T-cell (primary cell): Measurements from ENCODE around the gene STIM1. TPM values are rescaled to one million over a fixed set of nuclear protein-coding genes. Genes with fewer than 3 reads are reported as not detected.
A peak's percentile ranks its signal among the peaks of the same experiment; 100 is the strongest.

Experiments used
- ATAC-seq, 4 experiments: fragments of 200-7000 bp in 3 of 4; fragments of 150-1000 bp in 1 of 4; cut with Tn5 transposase; replicated peaks in 1 of 4; 1 replicate in 3 of 4; 2 replicates in 1 of 4; pipeline ENCODE4 v1.10.0; 2021; ENCODE audit warnings: moderate library complexity in 3 of 4, mild to moderate bottlenecking in 2 of 4, moderate number of reproducible peaks in 1 of 4
- CTCF ChIA-PET, 2 donors: fragments of 300-600 bp; sonication (Branson Sonifier 250); formaldehyde crosslinking; loops; one replicate each; lab custom pipeline; 2022; ENCODE audit warnings: antibody characterized with exemption in 2 of 2; lab: Charles Lee
- POLR2A ChIA-PET, 2 donors: fragments of 300-600 bp; sonication (Branson Sonifier 250); formaldehyde crosslinking; loops; one replicate each; lab custom pipeline; 2022; ENCODE audit warnings: antibody characterized with exemption in 2 of 2; lab: Charles Lee
- DNase-seq, 35 experiments: peaks; one replicate each; pipeline versions ENCODE4 v3.0.0 to v3.0.0-alpha.2; 2013 to 2023
- H3K27ac ChIP-seq: one replicate; pipeline ENCODE4 v1.5.1; 2013; ENCODE audit warnings: low read length
- H3K27me3 ChIP-seq, 2 experiments: replicated peaks in 1 of 2; 1 replicate in 1 of 2; 2 replicates in 1 of 2; pipeline versions ENCODE4 v1.6.1 to v1.7.0; 2013; ENCODE audit warnings: low read length in 1 of 2, mixed read lengths in 1 of 2; ENCODE audit not compliant: control insufficient read depth in 2 of 2, insufficient read depth in 2 of 2; ENCODE audit errors: extremely low read depth in 1 of 2
- H3K36me3 ChIP-seq, 2 donors: 1 replicate in 1 of 2; 2 replicates in 1 of 2; pipeline versions ENCODE4 v1.6.1 to v1.7.0; 2013; ENCODE audit warnings: low read length in 1 of 2; ENCODE audit not compliant: control insufficient read depth in 2 of 2, insufficient read depth in 1 of 2; ENCODE audit errors: extremely low read depth in 1 of 2
- H3K4me1 ChIP-seq, 2 experiments: 1 replicate in 1 of 2; 2 replicates in 1 of 2; pipeline versions ENCODE4 v1.6.1 to v1.7.0; 2013; ENCODE audit warnings: low read length in 2 of 2, mixed read lengths in 1 of 2; ENCODE audit not compliant: insufficient read depth in 2 of 2, control insufficient read depth in 1 of 2; ENCODE audit errors: extremely low read depth in 1 of 2
- H3K4me3 ChIP-seq, 2 donors: 1 replicate in 1 of 2; 2 replicates in 1 of 2; pipeline versions ENCODE4 v1.5.1 to v1.7.0; 2013; ENCODE audit warnings: mild to moderate bottlenecking in 2 of 2, low read length in 1 of 2, moderate library complexity in 1 of 2; ENCODE audit not compliant: control insufficient read depth in 1 of 2; ENCODE audit errors: extremely low read depth in 1 of 2
- H3K9me3 ChIP-seq: 2 replicates; pipeline ENCODE4 v1.7.0; 2013
- H3K27ac Mint-ChIP-seq, 2 donors: one replicate each; pipeline ENCODE4 v1.8.0; 2020 to 2021; ENCODE audit warnings: mild to moderate bottlenecking in 2 of 2, mixed read lengths in 2 of 2
- H3K27me3 Mint-ChIP-seq, 2 donors: one replicate each; pipeline ENCODE4 v1.8.0; 2021 to 2022; ENCODE audit warnings: mixed read lengths in 2 of 2
- H3K36me3 Mint-ChIP-seq: one replicate; pipeline ENCODE4 v1.8.0; 2021; ENCODE audit warnings: mixed read lengths
- H3K4me1 Mint-ChIP-seq, 3 donors: one replicate each; pipeline ENCODE4 v1.8.0; 2020 to 2022; ENCODE audit warnings: mixed read lengths in 3 of 3, mild to moderate bottlenecking in 1 of 3
- H3K4me3 Mint-ChIP-seq, 3 donors: one replicate each; pipeline ENCODE4 v1.8.0; 2020 to 2022; ENCODE audit warnings: mild to moderate bottlenecking in 3 of 3, mixed read lengths in 3 of 3, moderate library complexity in 3 of 3
- H3K9me3 Mint-ChIP-seq, 3 donors: one replicate each; pipeline ENCODE4 v1.8.0; 2020 to 2022; ENCODE audit warnings: mixed read lengths in 3 of 3
- WGBS: methylation state at CpG from one replicate; pipeline ENCODE4 v1.1.5; 2013; ENCODE audit warnings: missing lambda C conversion rate; ENCODE audit not compliant: insufficient coverage; 5-methylcytosine and 5-hydroxymethylcytosine counted together
- total RNA-seq, 35 experiments: library from RNA in 6 of 35; stranded (reverse) in 6 of 35; fragments of 120-200 nt in 1 of 35; gene quantifications; one replicate each; pipeline versions ENCODE4 v1.2.1 to v1.2.4 and lab custom pipeline; 2013 to 2026

STIM1 gene
- total RNA-seq, 5 donors from 2014 or later (not counting 1 experiment from before 2014, with no cell fraction given) = 87.6 to 139 (median 94.5) TPM

DNA sequence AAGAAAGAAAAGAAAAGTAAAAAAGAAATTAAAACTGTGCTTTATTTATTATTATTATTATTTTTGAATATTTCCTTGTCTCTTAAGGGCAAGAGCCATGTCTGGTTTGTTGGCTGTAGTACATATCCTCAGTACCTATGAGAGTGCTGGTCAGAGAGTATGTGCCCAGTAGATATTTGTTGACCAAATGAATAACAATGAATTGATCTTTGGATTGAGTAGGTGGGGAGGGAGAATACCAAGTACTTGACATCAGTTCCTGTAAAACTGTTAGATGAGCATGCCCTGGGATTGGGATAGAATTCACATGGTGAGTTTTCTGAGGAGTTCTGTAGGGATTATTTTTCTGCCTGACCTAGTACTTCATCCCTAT is 11.4 kb downstream of the STIM1 start:
- peaks cover 9% of the 10 kb centered on the region for H3K36me3 Mint-ChIP-seq
- no peak for DNase-seq
- Histone ChIP-seq H3K27ac (peak overlapping the region; percentile 34), H3K27me3 (no peaks in the 10 kb centered on the region), H3K4me1 (peaks cover 60 to 68% of the 10 kb centered on the region in 2 experiments), H3K4me3 (no peak overlapping the region), H3K9me3 (no peaks in the 10 kb centered on the region), H3K36me3 (no peaks in the 10 kb centered on the region)
- peak overlapping the region; percentile 83 to 92 for H3K27ac Mint-ChIP-seq
- H3K9me3 Mint-ChIP-seq = no peaks in the 10 kb centered on the region
- POLR2A ChIA-PET = interaction anchor here in 1 of 2 donors (0.7 kb wide), 1 partner anchor 39 kb away, joined by 3 read pairs; no protein-coding TSS in a partner anchor
- peak overlapping the region in 1 of 3 donors; percentile 58 for H3K4me3 Mint-ChIP-seq
- H3K4me1 Mint-ChIP-seq = peaks cover 91 to 97% (median 92%) of the 10 kb centered on the region in 3 donors
- no peak for ATAC-seq
- CTCF ChIA-PET = interaction anchor here (0.7 to 3.6 kb wide), 6 partner anchors 12 to 48 kb away, joined by 3 to 14 read pairs (median 6); partner anchors contain the start of gene STIM1 (in 1 of the 2)
- H3K27me3 Mint-ChIP-seq = no peaks in the 10 kb centered on the region

DNA sequence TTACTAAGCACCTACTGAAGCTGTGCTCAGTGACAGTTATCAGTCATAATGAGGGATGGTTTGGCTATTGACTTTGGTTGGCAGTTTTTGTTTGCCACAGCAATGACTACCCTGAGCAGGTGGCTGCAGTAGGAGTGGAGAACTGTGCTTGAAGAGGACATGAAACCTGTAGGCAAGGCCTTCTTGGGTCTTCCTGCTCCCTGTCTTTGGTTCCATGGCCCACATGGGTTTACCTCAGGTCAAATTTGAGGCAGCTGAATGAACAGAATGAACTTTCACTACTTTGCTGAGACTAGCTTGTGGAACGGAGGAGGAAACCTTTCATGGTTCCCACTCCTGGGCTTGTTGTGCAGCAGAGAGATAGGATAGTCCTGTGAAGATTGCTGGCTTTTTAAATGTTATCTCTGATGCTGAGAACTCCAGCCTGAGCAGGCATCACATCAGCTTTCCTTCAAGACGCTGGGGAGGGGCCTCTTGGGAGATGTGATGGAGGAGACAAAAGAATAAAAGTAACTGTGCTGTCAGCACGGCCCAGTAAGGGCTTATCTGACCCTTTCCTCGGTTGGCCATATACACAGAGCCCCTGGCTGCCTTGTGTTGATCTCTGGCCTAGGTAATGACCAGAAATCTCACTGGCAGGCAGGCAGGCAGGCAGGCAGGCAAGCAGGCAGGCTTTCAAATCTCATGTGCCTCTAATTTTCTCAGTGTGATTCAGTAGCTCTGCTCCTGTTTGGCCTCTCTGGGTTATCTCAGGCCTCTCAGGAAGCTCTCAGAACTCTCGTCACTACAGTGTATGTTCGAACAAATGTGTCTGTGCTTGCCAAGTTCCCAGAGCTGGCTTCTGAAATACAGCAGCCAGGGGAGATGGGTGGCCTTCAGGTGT is 12.0 kb downstream of the STIM1 start:
- peak overlapping the region in 2 of 3 donors; percentile 47 to 58 for H3K4me3 Mint-ChIP-seq
- peak overlapping the region; percentile 83 to 92 for H3K27ac Mint-ChIP-seq
- no peaks in the 10 kb centered on the region for H3K9me3 Mint-ChIP-seq
- H3K36me3 Mint-ChIP-seq = peaks cover 9% of the 10 kb centered on the region
- Histone ChIP-seq H3K9me3 (no peaks in the 10 kb centered on the region), H3K4me3 (no peak overlapping the region), H3K36me3 (no peaks in the 10 kb centered on the region), H3K27me3 (no peaks in the 10 kb centered on the region), H3K4me1 (peaks cover 54 to 63% of the 10 kb centered on the region in 2 experiments), H3K27ac (peak overlapping the region; percentile 34)
- WGBS = 43% methylated on average over 6 of the region's 6 CpGs
- ATAC-seq (peak; percentile 33 to 71 (median 49)), DNase-seq (peak in 7 of 35 experiments; percentile 4 to 56 (median 18))
- H3K27me3 Mint-ChIP-seq = no peaks in the 10 kb centered on the region
- ChIA-PET CTCF (interaction anchor here (0.7 to 3.6 kb wide), 7 partner anchors 13 to 229 kb away, joined by 3 to 14 read pairs (median 5); partner anchors contain the start of gene STIM1 (in 2 of the 2)), POLR2A (interaction anchor here (0.7 to 1.0 kb wide), 4 partner anchors 19 to 174 kb away, joined by 3 to 5 read pairs (median 4); no protein-coding TSS in a partner anchor)
- H3K4me1 Mint-ChIP-seq = peaks cover 90 to 96% (median 92%) of the 10 kb centered on the region in 3 donors

DNA sequence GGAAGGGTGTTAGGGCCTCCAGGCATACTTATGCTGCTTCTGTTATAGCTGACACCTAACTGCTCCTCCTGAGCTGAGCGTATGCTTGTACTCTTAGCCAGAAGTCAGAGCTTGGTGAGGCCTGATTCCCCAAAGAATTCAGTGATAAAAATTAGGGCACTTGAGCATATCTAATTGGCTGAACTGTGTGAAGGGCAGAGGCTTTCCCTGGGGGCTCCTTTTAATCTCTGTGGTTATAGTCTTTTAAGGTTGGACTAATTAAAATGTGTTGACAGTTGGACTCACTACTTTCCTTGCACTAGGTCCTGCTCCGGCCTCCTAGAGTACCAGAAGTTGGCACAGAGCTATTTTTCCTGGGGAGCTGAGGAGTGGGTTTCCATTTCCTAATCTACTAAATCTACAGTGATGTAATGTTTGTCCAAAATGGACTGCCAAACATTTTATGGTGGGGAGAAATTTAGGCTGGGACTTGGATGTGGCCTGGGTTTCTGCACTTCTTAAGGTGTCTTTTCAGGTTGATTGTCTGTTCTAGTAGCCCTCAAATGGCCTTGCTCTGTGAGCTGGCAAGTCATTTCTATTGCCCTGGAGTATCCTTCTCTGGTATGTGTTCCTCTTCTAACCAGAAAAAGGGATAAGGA is 18.4 kb downstream of the STIM1 start:
- Histone ChIP-seq H3K4me3 (no peak overlapping the region), H3K27me3 (no peaks in the 10 kb centered on the region), H3K27ac (no peak overlapping the region), H3K36me3 (no peaks in the 10 kb centered on the region), H3K9me3 (no peaks in the 10 kb centered on the region), H3K4me1 (peaks cover 26 to 28% of the 10 kb centered on the region in 2 experiments)
- no peaks in the 10 kb centered on the region for H3K27me3 Mint-ChIP-seq
- CTCF ChIA-PET = interaction anchor here in 1 of 2 donors (0.5 to 2.0 kb wide), 3 partner anchors 19 to 106 kb away, joined by 3 to 13 read pairs (median 5); partner anchors contain the start of gene STIM1
- ATAC-seq (no peak), DNase-seq (no peak)
- H3K4me3 Mint-ChIP-seq = no peak overlapping the region
- POLR2A ChIA-PET = interaction anchor here (0.5 to 0.8 kb wide), 2 partner anchors 29 to 202 kb away, joined by 6 to 12 read pairs; no protein-coding TSS in a partner anchor
- WGBS = no CpG with 5 or more reads among the region's 2 CpGs
- H3K9me3 Mint-ChIP-seq = no peaks in the 10 kb centered on the region
- H3K4me1 Mint-ChIP-seq = peaks cover 90 to 92% (median 91%) of the 10 kb centered on the region in 3 donors
- H3K27ac Mint-ChIP-seq = peak overlapping the region; percentile 55 to 71
- peaks cover 12% of the 10 kb centered on the region for H3K36me3 Mint-ChIP-seq

DNA sequence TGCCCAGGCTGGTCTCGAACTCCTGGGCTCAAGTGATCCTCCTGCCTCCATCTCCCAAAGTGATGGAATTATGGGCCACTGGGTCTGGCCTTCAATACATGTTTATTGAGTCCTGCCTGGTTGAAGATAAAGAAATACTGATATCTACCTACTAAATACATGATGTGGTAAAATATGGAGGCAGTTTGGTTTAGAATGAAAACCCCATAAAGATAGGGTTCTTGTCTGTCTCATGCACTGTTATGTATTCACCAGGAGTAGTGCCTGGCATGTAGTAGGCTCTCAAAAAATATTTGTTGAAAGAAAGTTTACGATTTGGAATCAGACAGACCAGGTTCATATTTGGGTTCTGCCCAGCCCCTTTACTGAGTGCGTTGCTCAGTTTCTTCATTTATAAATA is 21.1 kb downstream of the STIM1 start:
- DNase-seq (no peak), ATAC-seq (no peak)
- Mint-ChIP-seq H3K4me1 (peaks cover 85 to 91% (median 89%) of the 10 kb centered on the region in 3 donors), H3K27ac (peak overlapping the region in 1 of 2 donors; percentile 90), H3K9me3 (no peaks in the 10 kb centered on the region), H3K4me3 (peak overlapping the region in 1 of 3 donors; percentile 10), H3K36me3 (peaks cover 2% of the 10 kb centered on the region), H3K27me3 (no peaks in the 10 kb centered on the region)
- Histone ChIP-seq H3K27me3 (no peaks in the 10 kb centered on the region), H3K4me3 (no peak overlapping the region), H3K9me3 (no peaks in the 10 kb centered on the region), H3K36me3 (no peaks in the 10 kb centered on the region), H3K27ac (no peak overlapping the region), H3K4me1 (peaks cover 24 to 37% of the 10 kb centered on the region in 2 experiments)
- WGBS = no CpG with 5 or more reads among the region's 3 CpGs
- CTCF ChIA-PET = interaction anchor here in 1 of 2 donors (1.2 to 3.9 kb wide), 2 partner anchors 27 to 35 kb away, joined by 10 to 27 read pairs; no protein-coding TSS in a partner anchor
- POLR2A ChIA-PET = interaction anchor here in 1 of 2 donors (0.6 kb wide), 1 partner anchor 189 kb away, joined by 4 read pairs; no protein-coding TSS in a partner anchor

DNA sequence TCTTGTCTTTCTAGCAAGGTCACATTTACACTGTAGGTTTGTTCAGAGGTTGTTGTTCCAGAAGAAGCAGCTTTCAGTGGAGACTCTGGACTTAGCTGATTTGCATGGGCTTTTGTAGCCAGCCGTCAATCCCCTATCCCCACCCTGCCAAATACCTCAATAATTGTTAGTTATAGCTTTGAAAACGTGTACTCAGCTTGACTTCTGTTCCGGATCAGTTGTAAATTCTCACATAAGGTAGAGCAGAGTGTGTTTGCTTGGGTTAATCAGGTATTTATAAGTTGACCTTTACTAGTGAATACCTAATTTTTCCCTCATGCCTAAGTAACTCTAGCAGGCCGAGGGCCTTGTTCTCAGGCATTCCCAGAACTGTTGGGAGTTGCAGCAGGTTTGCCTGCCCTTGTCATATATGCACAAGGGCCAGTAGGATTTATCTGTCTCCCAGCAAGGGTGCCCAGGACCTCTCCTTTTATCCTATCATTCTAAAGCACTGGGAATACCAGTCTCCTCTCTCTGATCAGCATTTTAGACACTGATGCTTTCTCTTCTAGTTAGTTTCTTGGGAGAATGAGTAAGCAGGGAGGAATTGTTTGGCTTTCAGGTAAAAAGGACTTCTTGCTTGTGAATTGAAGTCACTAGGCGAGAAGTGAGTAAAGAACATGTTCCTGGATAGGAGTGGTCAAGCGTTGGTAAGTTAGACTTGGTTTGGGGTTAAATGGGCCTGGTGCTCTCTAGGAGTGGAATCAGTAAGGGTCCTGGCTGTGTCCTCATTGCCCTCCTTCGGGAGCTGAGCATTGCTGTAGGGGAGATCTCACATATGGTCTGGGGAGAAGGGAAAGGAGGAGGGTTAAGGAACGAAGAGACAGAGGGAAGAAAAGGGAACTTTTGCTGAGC is 22.1 kb downstream of the STIM1 start:
- peaks cover 24 to 40% of the 10 kb centered on the region in 2 experiments for H3K4me1 ChIP-seq
- H3K9me3 Mint-ChIP-seq = no peaks in the 10 kb centered on the region
- no peaks in the 10 kb centered on the region for H3K9me3 ChIP-seq
- peaks cover 2% of the 10 kb centered on the region for H3K36me3 Mint-ChIP-seq
- no peaks in the 10 kb centered on the region for H3K36me3 ChIP-seq
- no peaks in the 10 kb centered on the region for H3K27me3 ChIP-seq
- H3K4me1 Mint-ChIP-seq = peaks cover 80 to 89% (median 82%) of the 10 kb centered on the region in 3 donors
- 84% methylated on average over 4 of the region's 8 CpGs for WGBS
- ChIA-PET CTCF (interaction anchor here in 1 of 2 donors (0.7 to 3.9 kb wide), 6 partner anchors 11 to 195 kb away, joined by 3 to 27 read pairs (median 4); partner anchors contain the start of gene STIM1), POLR2A (interaction anchor here in 1 of 2 donors (0.6 kb wide), 1 partner anchor 24 kb away, joined by 4 read pairs; no protein-coding TSS in a partner anchor)
- H3K27ac Mint-ChIP-seq = peak overlapping the region; percentile 56 to 59
- ATAC-seq = no peak
- H3K4me3 Mint-ChIP-seq = peak overlapping the region in 1 of 3 donors; percentile 12
- no peak for DNase-seq
- H3K27ac ChIP-seq = no peak overlapping the region
- H3K27me3 Mint-ChIP-seq = no peaks in the 10 kb centered on the region
- no peak overlapping the region for H3K4me3 ChIP-seq
